Esophagus muscularis mucosa (tissue), 4 donors: ENCODE measurements around the gene PCDHA8. TPM values are rescaled to one million over a fixed set of nuclear protein-coding genes. Genes with fewer than 3 reads are reported as not detected.
"Not testable (repeated sequence)": the region's sequence is repeated elsewhere in the genome, so short reads cannot be mapped to it uniquely, and the experiment has no call there.

ENCODE experiments used
- DNase-seq: peaks from one replicate; pipeline ENCODE4 v3.0.0-alpha.2; 2017; ENCODE audit errors: extremely low spot score
- H3K27ac ChIP-seq, 4 donors: fragments of 200-600 bp; sonication (generic); replicated peaks in 1 of 4; 1 replicate in 3 of 4; 2 replicates in 1 of 4; pipeline ENCODE4 v1.5.1; 2016 to 2019; ENCODE audit warnings: mild to moderate bottlenecking in 1 of 4
- H3K27me3 ChIP-seq, 4 donors: fragments of 200-600 bp; sonication (generic); one replicate each; pipeline versions ENCODE4 v1.5.1 to v1.6.0; 2016 to 2019
- H3K36me3 ChIP-seq, 4 donors: fragments of 200-600 bp; sonication (generic); one replicate each; pipeline ENCODE4 v1.5.1; 2016 to 2019
- H3K4me1 ChIP-seq, 4 donors: fragments of 200-600 bp; sonication (generic); one replicate each; pipeline ENCODE4 v1.5.1; 2016 to 2019
- H3K4me3 ChIP-seq, 4 donors: fragments of 200-600 bp; sonication (generic); 1 replicate in 2 of 4; 2 replicates in 2 of 4; pipeline ENCODE4 v1.5.1; 2016 to 2019; ENCODE audit warnings: mild to moderate bottlenecking in 4 of 4, moderate library complexity in 1 of 4
- H3K9me3 ChIP-seq, 4 donors: fragments of 200-600 bp; sonication (generic); 1 replicate in 3 of 4; 2 replicates in 1 of 4; pipeline ENCODE4 v1.5.1; 2016 to 2019
- CTCF ChIP-seq, 3 experiments: fragments of 200-600 bp in 2 of 3; fragments of 450-650 bp in 1 of 3; sonication (generic) in 2 of 3; IDR thresholded peaks; one replicate each; pipeline ENCODE4 v1.5.1; 2017 to 2019; ENCODE audit warnings: antibody characterized with exemption in 3 of 3, mild to moderate bottlenecking in 2 of 3, moderate library complexity in 1 of 3
- EP300 ChIP-seq: sonication (generic); formaldehyde crosslinking; IDR thresholded peaks from one replicate; pipeline ENCODE4 v1.6.1; 2017; ENCODE audit warnings: antibody characterized with exemption
- POLR2A ChIP-seq: fragments of 450-650 bp; IDR thresholded peaks from one replicate; pipeline ENCODE4 v1.6.1; 2017; ENCODE audit warnings: antibody characterized with exemption, moderate library complexity, mild to moderate bottlenecking, low read depth
- POLR2AphosphoS5 ChIP-seq, 2 donors: sonication (generic); formaldehyde crosslinking; IDR thresholded peaks; one replicate each; pipeline ENCODE4 v1.6.1; 2017; ENCODE audit warnings: antibody characterized with exemption in 2 of 2
- WGBS: methylation state at CpG from one replicate; pipeline ENCODE4 v1.1.5; 2018; 5-methylcytosine and 5-hydroxymethylcytosine counted together
- intact Hi-C: fragments of 100-400 bp; cut with DNase I; formaldehyde crosslinking; loops from one replicate; pipeline ENCODE4 v1.15.1; 2023
- total RNA-seq, 4 donors: library from RNA; depleted of rRNA; stranded (reverse); fragments of >200 nt; gene quantifications; one replicate each; pipeline versions ENCODE4 v1.1.0 to v1.2.1, GENCODE V29; 2016

Gene PCDHA8
- total RNA-seq, 4 donors from 2014 or later: 0.29 to 0.83 TPM; not detected in 2

- intact Hi-C loops: no loop called here
- 20% methylated on average over 31 of the region's 47 CpGs for WGBS
- H3K4me1 ChIP-seq: no peaks in the 10 kb centered on the region
- peaks cover 0 to 57% (median 47%) of the 10 kb centered on the region in 4 donors for H3K9me3 ChIP-seq
- H3K36me3 ChIP-seq: no peaks in the 10 kb centered on the region
- TF ChIP-seq POLR2A (no peak), EP300 (no peak), CTCF (IDR thresholded peaks at IDR 0.05) (peak in 2 of 3 experiments; percentile 23 to 39), POLR2AphosphoS5 (IDR thresholded peaks at IDR 0.05) (no peak)
- peaks cover 0 to 48% (median 0%) of the 10 kb centered on the region in 4 donors for H3K27me3 ChIP-seq
- H3K27ac ChIP-seq: no peak within 1 kb of the TSS
- H3K4me3 ChIP-seq: peak within 1 kb of the TSS; percentile 22 to 54 (median 44)
- no peak for DNase-seq
Measured at GRCh38 chr5:140806834-140807775, 33.9 kb upstream of the PCDHA8 start, which contains the start of gene PCDHA4. Gene PCDHA4 (plus strand): TSS chr5:140807068.

GRCh38 chr5:140808241-140808888 is 32.6 kb upstream of the PCDHA8 start:
- H3K4me3 ChIP-seq, DNase-seq, intact Hi-C loops, H3K36me3 ChIP-seq, H3K27ac ChIP-seq, H3K4me1 ChIP-seq: not testable (repeated sequence)
- peaks cover 0 to 35% (median 0%) of the 10 kb centered on the region in 4 donors for H3K27me3 ChIP-seq
- WGBS: 64% methylated on average over 29 of the region's 62 CpGs
- peaks cover 0 to 44% (median 35%) of the 10 kb centered on the region in 4 donors for H3K9me3 ChIP-seq

- Histone ChIP-seq H3K4me3 (no peak overlapping the region), H3K4me1 (no peaks in the 10 kb centered on the region), H3K27ac (no peak overlapping the region), H3K9me3 (peaks cover 0 to 43% (median 32%) of the 10 kb centered on the region in 4 donors), H3K36me3 (no peaks in the 10 kb centered on the region), H3K27me3 (peaks cover 0 to 34% (median 0%) of the 10 kb centered on the region in 4 donors)
- DNase-seq: no peak
- 73% methylated on average over 35 of the region's 43 CpGs for WGBS
- TF ChIP-seq EP300: no peak
- intact Hi-C loops: no loop called here
Measured at GRCh38 chr5:140808889-140809291, 32.1 kb upstream of the PCDHA8 start.

GRCh38 chr5:140821375-140822280 is 19.4 kb upstream of the PCDHA8 start, which contains the start of gene PCDHA5:
Gene PCDHA5 (plus strand): TSS chr5:140821613.
- DNase-seq: no peak
- Histone ChIP-seq H3K9me3 (peaks cover 0 to 31% (median 26%) of the 10 kb centered on the region in 4 donors), H3K4me3 (peak within 1 kb of the TSS in 3 of 4 donors; percentile 6 to 23 (median 21)), H3K27ac (no peak within 1 kb of the TSS), H3K4me1 (no peaks in the 10 kb centered on the region), H3K27me3 (peaks cover 0 to 47% (median 5%) of the 10 kb centered on the region in 4 donors), H3K36me3 (no peaks in the 10 kb centered on the region)
- intact Hi-C loops: no loop called here
- TF ChIP-seq CTCF (IDR thresholded peaks at IDR 0.05): peak in 1 of 3 experiments; percentile 40
- TF ChIP-seq EP300: no peak
- WGBS: 41% methylated on average over 29 of the region's 39 CpGs

GRCh38 chr5:140822281-140822629 is 18.7 kb upstream of the PCDHA8 start:
- H3K27me3 ChIP-seq: peaks cover 0 to 53% (median 5%) of the 10 kb centered on the region in 4 donors
- intact Hi-C loops: no loop called here
- 26% methylated on average over 6 of the region's 6 CpGs for WGBS
- no peak for TF ChIP-seq POLR2AphosphoS5 (IDR thresholded peaks at IDR 0.05)
- no peak for TF ChIP-seq POLR2A
- TF ChIP-seq EP300: no peak
- TF ChIP-seq CTCF (IDR thresholded peaks at IDR 0.05): no peak
- no peak overlapping the region for H3K27ac ChIP-seq
- H3K4me1 ChIP-seq: no peaks in the 10 kb centered on the region
- peaks cover 0 to 30% (median 24%) of the 10 kb centered on the region in 4 donors for H3K9me3 ChIP-seq
- H3K36me3 ChIP-seq: no peaks in the 10 kb centered on the region
- no peak overlapping the region for H3K4me3 ChIP-seq
- DNase-seq: no peak

- H3K4me1 ChIP-seq, H3K27ac ChIP-seq, H3K36me3 ChIP-seq, intact Hi-C loops, H3K4me3 ChIP-seq, DNase-seq: not testable (repeated sequence)
- Histone ChIP-seq H3K9me3 (peaks cover 0 to 36% (median 25%) of the 10 kb centered on the region in 4 donors), H3K27me3 (peaks cover 0 to 60% (median 7%) of the 10 kb centered on the region in 4 donors)
- 58% methylated on average over 48 of the region's 48 CpGs for WGBS
Measured at GRCh38 chr5:140822969-140823368, 18.0 kb upstream of the PCDHA8 start.
